ENCODE results near the gene KLRF2.

The KLRF2 gene

GRCh38 chr12:9909724-9910123, 28.4 kb downstream of the KLRF2 start:
- H3K27me3 ChIP-seq (ENCODE audit: low read length), result no peaks in the 10 kb centered on the region
- no peak overlapping the region for H3K4me2 ChIP-seq (ENCODE audit: low read depth, low read length, poor library complexity, severe bottlenecking)
- H3K4me3 ChIP-seq (ENCODE audit: insufficient read depth, low read length, poor library complexity, severe bottlenecking), result no peak overlapping the region
- TF ChIP-seq CTCF (IDR thresholded peaks at IDR 0.05; ENCODE audit: insufficient read depth, low read length, poor library complexity, severe bottlenecking), result no peak
- TF ChIP-seq EZH2phosphoT487 (conservative IDR thresholded peaks at IDR 0.05; ENCODE audit: low read length), result no peak
- H3F3A ChIP-seq (ENCODE audit: insufficient read depth), result no peaks in the 10 kb centered on the region
- no peaks in the 10 kb centered on the region for H3K36me3 ChIP-seq (ENCODE audit: low read length)
- no peak overlapping the region for H3K9ac ChIP-seq (ENCODE audit: low read length)
- H3K9me2 ChIP-seq (replicated peaks; ENCODE audit: insufficient read depth, low read length), result no peaks in the 10 kb centered on the region
- H4K20me1 ChIP-seq (ENCODE audit: low read depth, low read length), result no peaks in the 10 kb centered on the region
- no peak overlapping the region for H3K27ac ChIP-seq (ENCODE audit: low read depth, low read length)
- no peaks in the 10 kb centered on the region for H3K9me3 ChIP-seq (ENCODE audit: insufficient read depth, low read length)
- H3K79me2 ChIP-seq (ENCODE audit: insufficient read depth, low read length), result no peaks in the 10 kb centered on the region
- no peak overlapping the region for H2AFZ ChIP-seq (ENCODE audit: low read depth, low read length, severe bottlenecking)

DNA sequence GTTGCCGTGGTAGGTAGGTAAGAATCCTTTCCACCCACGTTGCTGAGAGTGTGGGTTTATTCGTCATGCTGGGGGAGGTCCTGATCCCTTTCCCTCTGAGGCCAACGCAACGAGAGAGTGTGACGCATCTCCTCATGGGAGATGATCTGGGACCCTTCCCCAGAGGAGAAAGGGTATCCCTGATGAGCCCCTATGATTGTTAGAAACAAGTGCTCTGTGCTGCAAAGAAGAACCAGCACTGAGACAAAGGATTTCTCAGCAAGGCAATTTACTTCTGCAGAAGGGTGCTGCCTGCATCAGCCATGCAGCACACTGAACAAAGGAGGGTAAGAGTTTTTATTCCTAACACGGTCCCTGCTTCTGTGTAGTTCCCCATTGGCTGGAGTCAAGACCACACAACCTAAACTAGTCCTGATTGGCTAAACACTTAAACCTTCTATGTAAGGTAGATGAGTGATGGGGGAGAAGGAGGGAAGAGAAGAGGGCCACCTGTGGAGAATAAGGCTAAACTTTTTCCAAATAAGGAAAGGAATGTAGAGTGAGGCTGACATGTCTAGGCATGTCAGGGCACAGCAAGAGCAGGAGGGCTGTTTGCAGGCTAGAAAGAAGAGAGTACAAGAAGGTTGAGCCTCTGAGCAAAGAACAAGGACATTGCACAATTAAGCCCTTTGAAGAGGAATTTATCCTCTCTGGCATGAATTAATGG, 29.6 kb downstream of the KLRF2 start:
- Histone ChIP-seq H3K4me2 (ENCODE audit: low read depth, low read length, poor library complexity, severe bottlenecking) (no peak overlapping the region), H3F3A (ENCODE audit: insufficient read depth) (no peaks in the 10 kb centered on the region), H3K27me3 (ENCODE audit: low read length) (no peaks in the 10 kb centered on the region), H3K4me3 (ENCODE audit: insufficient read depth, low read length, poor library complexity, severe bottlenecking) (no peak overlapping the region), H3K9me2 (replicated peaks; ENCODE audit: insufficient read depth, low read length) (no peaks in the 10 kb centered on the region), H3K9me3 (ENCODE audit: insufficient read depth, low read length) (no peaks in the 10 kb centered on the region), H3K9ac (ENCODE audit: low read length) (no peak overlapping the region), H3K79me2 (ENCODE audit: insufficient read depth, low read length) (no peaks in the 10 kb centered on the region), H3K36me3 (ENCODE audit: low read length) (no peaks in the 10 kb centered on the region), H2AFZ (ENCODE audit: low read depth, low read length, severe bottlenecking) (no peak overlapping the region), H3K27ac (ENCODE audit: low read depth, low read length) (no peak overlapping the region), H4K20me1 (ENCODE audit: low read depth, low read length) (no peaks in the 10 kb centered on the region)
- no peak for TF ChIP-seq CTCF (IDR thresholded peaks at IDR 0.05; ENCODE audit: insufficient read depth, low read length, poor library complexity, severe bottlenecking)
- no peak for TF ChIP-seq EZH2phosphoT487 (conservative IDR thresholded peaks at IDR 0.05; ENCODE audit: low read length)

GRCh38 chr12:9911708-9912107, 30.4 kb downstream of the KLRF2 start:
- no peaks in the 10 kb centered on the region for H4K20me1 ChIP-seq (ENCODE audit: low read depth, low read length)
- no peaks in the 10 kb centered on the region for H3K36me3 ChIP-seq (ENCODE audit: low read length)
- no peaks in the 10 kb centered on the region for H3K27me3 ChIP-seq (ENCODE audit: low read length)
- no peak overlapping the region for H2AFZ ChIP-seq (ENCODE audit: low read depth, low read length, severe bottlenecking)
- H3K4me2 ChIP-seq (ENCODE audit: low read depth, low read length, poor library complexity, severe bottlenecking), result no peak overlapping the region
- H3K9me3 ChIP-seq (ENCODE audit: insufficient read depth, low read length), result no peaks in the 10 kb centered on the region
- no peaks in the 10 kb centered on the region for H3K9me2 ChIP-seq (replicated peaks; ENCODE audit: insufficient read depth, low read length)
- H3K9ac ChIP-seq (ENCODE audit: low read length), result no peak overlapping the region
- no peak overlapping the region for H3K27ac ChIP-seq (ENCODE audit: low read depth, low read length)
- H3K4me3 ChIP-seq (ENCODE audit: insufficient read depth, low read length, poor library complexity, severe bottlenecking), result no peak overlapping the region
- H3F3A ChIP-seq (ENCODE audit: insufficient read depth), result no peaks in the 10 kb centered on the region
- TF ChIP-seq CTCF (IDR thresholded peaks at IDR 0.05; ENCODE audit: insufficient read depth, low read length, poor library complexity, severe bottlenecking) (no peak), EZH2phosphoT487 (conservative IDR thresholded peaks at IDR 0.05; ENCODE audit: low read length) (no peak)
- no peaks in the 10 kb centered on the region for H3K79me2 ChIP-seq (ENCODE audit: insufficient read depth, low read length)
